HCT116 (cell line): ENCODE data around the gene CASP12. TPM values are rescaled to one million over a fixed set of nuclear protein-coding genes. Genes with fewer than 3 reads are reported as not detected.

ENCODE experiments used
- ATAC-seq: fragments of 200-7000 bp; cut with Tn5 transposase; 2 replicates; pipeline ENCODE4 v1.9.1; 2020; ENCODE audit warnings: mild to moderate bottlenecking, moderate library complexity
- BruUV-seq: library from RNA; stranded (reverse); fragments of 400-500 nt; replicated peaks from 2 replicates; lab custom pipeline; 2021; lab: Mats Ljungman, UMichigan
- CTCF ChIA-PET: fragments of 300-600 bp; sonication (Branson Sonifier 250); formaldehyde crosslinking; loops from one replicate; lab custom pipeline; 2021; ENCODE audit warnings: antibody characterized with exemption; lab: Charles Lee
- POLR2A ChIA-PET: fragments of 300-600, 350-600 bp; sonication (Branson Sonifier 250); formaldehyde crosslinking; loops from one replicate; lab custom pipeline; 2021; ENCODE audit warnings: antibody characterized with exemption; lab: Charles Lee
- RAD21 ChIA-PET, 2 experiments: fragments of 300-600 bp; sonication (Branson Sonifier 250); formaldehyde crosslinking; loops; one replicate each; lab custom pipeline; 2023; ENCODE audit warnings: low total read pairs in 2 of 2; ENCODE audit not compliant: uncharacterized antibody in 2 of 2, unreplicated experiment in 2 of 2, low non-redundant PET in 1 of 2; lab: Charles Lee
- DNase-seq: peaks from one replicate; pipeline ENCODE4 v3.0.0-alpha.2; 2010; ENCODE audit warnings: low read depth, low spot score
- H2AFZ ChIP-seq: fragments of 200-600 bp; shearing (Covaris generic), sonication (generic); 2 replicates; pipeline ENCODE4 v1.6.1; 2017; ENCODE audit warnings: low read depth, mixed run types, mixed read lengths, antibody characterized with exemption, low read length; ENCODE audit not compliant: poor library complexity, severe bottlenecking
- H3K27ac ChIP-seq: 2 replicates; pipeline ENCODE4 v1.5.1; 2012; ENCODE audit warnings: low read depth, low read length
- H3K27me3 ChIP-seq: fragments of 200-600 bp; sonication (generic); 2 replicates; pipeline ENCODE4 v1.6.1; 2016; ENCODE audit warnings: mixed run types, low read length, mixed read lengths; ENCODE audit not compliant: insufficient read depth
- H3K36me3 ChIP-seq, 2 experiments: fragments of 200-500 bp in 1 of 2; fragments of 200-600 bp in 1 of 2; sonication (Bioruptor generic) in 1 of 2; sonication (generic) in 1 of 2; 2 replicates each; pipeline versions ENCODE4 v1.5.1 to v1.6.1; 2014 to 2016; ENCODE audit warnings: low read length in 2 of 2, inconsistent platforms in 1 of 2, mixed read lengths in 1 of 2, mixed run types in 1 of 2; ENCODE audit not compliant: insufficient read depth in 2 of 2, control insufficient read depth in 1 of 2
- H3K4me1 ChIP-seq, 2 experiments: fragments of 200-600 bp in 1 of 2; sonication (generic) in 1 of 2; 2 replicates each; pipeline versions ENCODE4 v1.5.1 to v1.6.1; 2012 to 2017; ENCODE audit warnings: low read length in 2 of 2, inconsistent platforms in 1 of 2, mild to moderate bottlenecking in 1 of 2, mixed read lengths in 1 of 2, mixed run types in 1 of 2, moderate library complexity in 1 of 2; ENCODE audit not compliant: insufficient read depth in 2 of 2, control insufficient read depth in 1 of 2
- H3K4me2 ChIP-seq: fragments of 200-600 bp; sonication (generic); 2 replicates; pipeline ENCODE4 v1.6.1; 2017; ENCODE audit warnings: mixed run types, low read length, mixed read lengths
- H3K4me3 ChIP-seq, 2 experiments: fragments of 200-600 bp in 1 of 2; sonication (generic) in 1 of 2; replicated peaks in 1 of 2; 2 replicates each; pipeline ENCODE4 v1.5.1; 2011 to 2016; ENCODE audit warnings: low read length in 2 of 2, control low read depth in 1 of 2, low read depth in 1 of 2, mild to moderate bottlenecking in 1 of 2, mixed read lengths in 1 of 2, mixed run types in 1 of 2
- H3K79me2 ChIP-seq: fragments of 200-600 bp; sonication (generic); 2 replicates; pipeline ENCODE4 v1.6.1; 2017; ENCODE audit warnings: mild to moderate bottlenecking, mixed run types, low read length, moderate library complexity, mixed read lengths; ENCODE audit not compliant: insufficient read depth
- H3K9ac ChIP-seq: fragments of 200-600 bp; sonication (generic); 2 replicates; pipeline ENCODE4 v1.6.1; 2016; ENCODE audit warnings: low read length, mixed read lengths
- H3K9me2 ChIP-seq: fragments of 200-600 bp; sonication (generic), shearing (Covaris generic); 2 replicates; pipeline ENCODE4 v1.6.1; 2017; ENCODE audit warnings: mixed run types, mild to moderate bottlenecking, moderate library complexity; ENCODE audit not compliant: insufficient read depth
- H3K9me3 ChIP-seq, 2 experiments: fragments of 200-500 bp in 1 of 2; fragments of 200-600 bp in 1 of 2; sonication (Bioruptor generic) in 1 of 2; sonication (generic) in 1 of 2; 2 replicates each; pipeline ENCODE4 v1.6.1; 2014 to 2017; ENCODE audit warnings: low read length in 2 of 2, mixed read lengths in 2 of 2, inconsistent platforms in 1 of 2, low read depth in 1 of 2, mild to moderate bottlenecking in 1 of 2, mixed run types in 1 of 2, moderate library complexity in 1 of 2; ENCODE audit not compliant: control insufficient read depth in 1 of 2, insufficient read depth in 1 of 2
- H4K20me1 ChIP-seq: fragments of 200-600 bp; sonication (generic), shearing (Covaris generic); 2 replicates; pipeline ENCODE4 v1.6.1; 2017; ENCODE audit warnings: mixed run types, mild to moderate bottlenecking, moderate library complexity; ENCODE audit not compliant: insufficient read depth
- CBX3 ChIP-seq: IDR thresholded peaks from 2 replicates; pipeline ENCODE4 v1.6.1; 2012; ENCODE audit warnings: low read depth
- EGR1 ChIP-seq: IDR thresholded peaks from 2 replicates; pipeline ENCODE4 v1.6.1; 2012; ENCODE audit warnings: low read depth
- FOSL1 ChIP-seq: IDR thresholded peaks from 2 replicates; pipeline ENCODE4 v1.6.1; 2012; ENCODE audit warnings: low read depth
- MAX ChIP-seq: IDR thresholded peaks from 2 replicates; pipeline ENCODE4 v1.6.1; 2012
- REST ChIP-seq: IDR thresholded peaks from 2 replicates; pipeline ENCODE4 v1.6.1; 2012; ENCODE audit warnings: low read depth
- SIN3A ChIP-seq: IDR thresholded peaks from 2 replicates; pipeline ENCODE4 v1.6.1; 2012; ENCODE audit warnings: low read depth
- SP1 ChIP-seq: IDR thresholded peaks from 2 replicates; pipeline ENCODE4 v1.6.1; 2012; ENCODE audit warnings: low read depth
- TCF7L2 ChIP-seq: IDR thresholded peaks from 2 replicates; pipeline ENCODE4 v1.7.0; 2011; ENCODE audit warnings: borderline replicate concordance, inconsistent platforms; ENCODE audit not compliant: insufficient read depth, insufficient read length; ENCODE audit errors: extremely low read depth
- YY1 ChIP-seq: IDR thresholded peaks from 2 replicates; pipeline ENCODE4 v1.6.1; 2011; ENCODE audit warnings: low read length, low read depth, moderate library complexity, mild to moderate bottlenecking; ENCODE audit not compliant: insufficient replicate concordance; ENCODE audit errors: extremely low read depth
- intact Hi-C: fragments of 100-400 bp; cut with micrococcal nuclease; formaldehyde crosslinking; loops from 2 replicates; pipeline ENCODE4 v1.10.0; 2022
- total RNA-seq: library from RNA; stranded (reverse); gene quantifications from one replicate; pipeline ENCODE4 v1.2.1, GENCODE V29; 2021; ENCODE audit not compliant: unreplicated experiment
- TF ChIP-seq, protein P1 (sequence below): IDR thresholded peaks from 2 replicates; pipeline ENCODE4 v1.6.1; 2012

Gene CASP12
- total RNA-seq, 1 experiment from 2014 or later = not detected

GRCh38 chr11:104893876-104894275 is 4.4 kb downstream of the CASP12 start:
- H3K4me2 ChIP-seq = no peak overlapping the region
- no peaks in the 10 kb centered on the region for H3K9me3 ChIP-seq
- ChIA-PET POLR2A (no interaction called here), RAD21 (no interaction called here), CTCF (no interaction called here)
- H3K4me1 ChIP-seq = no peaks in the 10 kb centered on the region
- H3K27me3 ChIP-seq = no peaks in the 10 kb centered on the region
- BruUV-seq = no TSS peak
- H3K4me3 ChIP-seq = no peak overlapping the region
- TF ChIP-seq REST = no peak
- no peak for TF ChIP-seq EGR1
- no peak for TF ChIP-seq FOSL1
- no peak overlapping the region for H2AFZ ChIP-seq
- intact Hi-C loops = no loop called here
- no peaks in the 10 kb centered on the region for H3K9me2 ChIP-seq
- DNase-seq (no peak), ATAC-seq (no peak)
- no peaks in the 10 kb centered on the region for H3K36me3 ChIP-seq
- H3K9ac ChIP-seq = no peak overlapping the region
- H4K20me1 ChIP-seq = no peaks in the 10 kb centered on the region
- H3K79me2 ChIP-seq = no peaks in the 10 kb centered on the region
- H3K27ac ChIP-seq = no peak overlapping the region

GRCh38 chr11:104892723-104893511 is 5.3 kb downstream of the CASP12 start:
- Histone ChIP-seq H3K9me3 (no peaks in the 10 kb centered on the region), H3K4me2 (no peak overlapping the region), H3K27ac (no peak overlapping the region), H3K9ac (no peak overlapping the region), H3K36me3 (no peaks in the 10 kb centered on the region), H3K79me2 (no peaks in the 10 kb centered on the region), H3K9me2 (no peaks in the 10 kb centered on the region), H3K4me3 (no peak overlapping the region), H3K27me3 (no peaks in the 10 kb centered on the region), H3K4me1 (no peaks in the 10 kb centered on the region), H4K20me1 (no peaks in the 10 kb centered on the region), H2AFZ (no peak overlapping the region)
- ChIA-PET CTCF (no interaction called here), POLR2A (no interaction called here), RAD21 (no interaction called here)
- ATAC-seq (no peak), DNase-seq (no peak)
- intact Hi-C loops = no loop called here
- no TSS peak for BruUV-seq
- no peak for TF ChIP-seq CBX3
- TF ChIP-seq EGR1 = no peak
- TF ChIP-seq YY1 = no peak
- no peak for TF ChIP-seq MAX
- no peak for TF ChIP-seq REST
- no peak for TF ChIP-seq SIN3A
- TF ChIP-seq TCF7L2 = no peak
- TF ChIP-seq, protein P1, sequence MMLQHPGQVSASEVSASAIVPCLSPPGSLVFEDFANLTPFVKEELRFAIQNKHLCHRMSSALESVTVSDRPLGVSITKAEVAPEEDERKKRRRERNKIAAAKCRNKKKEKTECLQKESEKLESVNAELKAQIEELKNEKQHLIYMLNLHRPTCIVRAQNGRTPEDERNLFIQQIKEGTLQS = no peak
- TF ChIP-seq SP1 = no peak
